ENCODE measurements around the gene LMO3. TPM values are rescaled to one million over a fixed set of nuclear protein-coding genes. Genes with fewer than 3 reads are reported as not detected.

Gene LMO3
- total RNA-seq, 2 donors from 2014 or later: 8.2 to 12.4 TPM

GRCh38 chr12:16604596-16605252 lies 1.2 kb downstream of the LMO3 start:
- H3K4me1 ChIP-seq: peaks cover 0 to 6% of the 10 kb centered on the region in 2 donors
- no peak for DNase-seq (ENCODE audit: low spot score)
- H3K36me3 ChIP-seq: no peaks in the 10 kb centered on the region
- peaks cover 0 to 16% of the 10 kb centered on the region in 2 donors for H3K27me3 ChIP-seq
- peak overlapping the region; percentile 46 to 55 for H3K27ac ChIP-seq
- no peak for TF ChIP-seq CTCF (IDR thresholded peaks at IDR 0.05)
- H3K9me3 ChIP-seq: no peaks in the 10 kb centered on the region
- peak overlapping the region; percentile 33 to 48 for H3K4me3 ChIP-seq

- H3K36me3 ChIP-seq: no peaks in the 10 kb centered on the region
- H3K4me1 ChIP-seq: peaks cover 0 to 6% of the 10 kb centered on the region in 2 donors
- H3K27ac ChIP-seq: no peak overlapping the region
- H3K4me3 ChIP-seq: peak overlapping the region; percentile 33 to 48
- H3K27me3 ChIP-seq: peaks cover 0 to 9% of the 10 kb centered on the region in 2 donors
- no peak for DNase-seq (ENCODE audit: low spot score)
- TF ChIP-seq CTCF (IDR thresholded peaks at IDR 0.05): no peak
- no peaks in the 10 kb centered on the region for H3K9me3 ChIP-seq
These were observed 1.9 kb downstream of the LMO3 start for GRCh38 chr12:16603916-16604575.

GRCh38 chr12:16603260-16603915 lies 2.6 kb downstream of the LMO3 start:
- Histone ChIP-seq H3K27me3 (peaks cover 0 to 9% of the 10 kb centered on the region in 2 donors), H3K9me3 (no peaks in the 10 kb centered on the region), H3K4me3 (no peak overlapping the region), H3K36me3 (no peaks in the 10 kb centered on the region), H3K4me1 (peaks cover 0 to 6% of the 10 kb centered on the region in 2 donors), H3K27ac (no peak overlapping the region)
- DNase-seq (ENCODE audit: low spot score): no peak
- no peak for TF ChIP-seq CTCF (IDR thresholded peaks at IDR 0.05)

- Histone ChIP-seq H3K4me1 (peaks cover 0 to 6% of the 10 kb centered on the region in 2 donors), H3K27ac (no peak overlapping the region), H3K9me3 (no peaks in the 10 kb centered on the region), H3K4me3 (no peak overlapping the region), H3K27me3 (peaks cover 0 to 9% of the 10 kb centered on the region in 2 donors), H3K36me3 (no peaks in the 10 kb centered on the region)
- DNase-seq (ENCODE audit: low spot score): no peak
- TF ChIP-seq CTCF (IDR thresholded peaks at IDR 0.05): no peak
These were observed 3.5 kb downstream of the LMO3 start for GRCh38 chr12:16602412-16602811.

- no peaks in the 10 kb centered on the region for H3K27me3 ChIP-seq
- no peaks in the 10 kb centered on the region for H3K9me3 ChIP-seq
- H3K36me3 ChIP-seq: no peaks in the 10 kb centered on the region
- H3K4me3 ChIP-seq: no peak overlapping the region
- DNase-seq (ENCODE audit: low spot score): no peak
- no peak for TF ChIP-seq CTCF (IDR thresholded peaks at IDR 0.05)
- no peak overlapping the region for H3K27ac ChIP-seq
- H3K4me1 ChIP-seq: no peaks in the 10 kb centered on the region
These were observed 5.4 kb downstream of the LMO3 start for GRCh38 chr12:16600525-16600924.
